Esophagus muscularis mucosa (tissue), 4 donors: ENCODE data around the gene TSPAN5.

ENCODE experiments used
- CTCF ChIP-seq, 3 experiments: fragments of 200-600 bp in 2 of 3; fragments of 450-650 bp in 1 of 3; sonication (generic) in 2 of 3; IDR thresholded peaks; one replicate each; pipeline ENCODE4 v1.5.1; 2017 to 2019; ENCODE audit warnings: antibody characterized with exemption in 3 of 3, mild to moderate bottlenecking in 2 of 3, moderate library complexity in 1 of 3
- EP300 ChIP-seq: sonication (generic); formaldehyde crosslinking; IDR thresholded peaks from one replicate; pipeline ENCODE4 v1.6.1; 2017; ENCODE audit warnings: antibody characterized with exemption
- POLR2A ChIP-seq: fragments of 450-650 bp; IDR thresholded peaks from one replicate; pipeline ENCODE4 v1.6.1; 2017; ENCODE audit warnings: antibody characterized with exemption, moderate library complexity, mild to moderate bottlenecking, low read depth
- POLR2AphosphoS5 ChIP-seq, 2 donors: sonication (generic); formaldehyde crosslinking; IDR thresholded peaks; one replicate each; pipeline ENCODE4 v1.6.1; 2017; ENCODE audit warnings: antibody characterized with exemption in 2 of 2

- TF ChIP-seq CTCF (IDR thresholded peaks at IDR 0.05): no peak
- no peak for TF ChIP-seq EP300
- no peak for TF ChIP-seq POLR2AphosphoS5 (IDR thresholded peaks at IDR 0.05)
- TF ChIP-seq POLR2A: no peak
Observed at GRCh38 chr4:98653890-98654867, 4.2 kb downstream of the TSPAN5 start.
